RWPE2 (cell line): Measurements from ENCODE around the gene ROBO1.

ENCODE experiments used
- ATAC-seq: fragments of 200-7000 bp; cut with Tn5 transposase; 3 replicates; pipeline ENCODE4 v1.9.1; 2021; ENCODE audit warnings: low read depth
- DNase-seq: peaks from one replicate; pipeline ENCODE4 v3.0.0-alpha.2; 2020; ENCODE audit warnings: low spot score
- H3K27ac ChIP-seq: fragments of 450-650 bp; 2 replicates; pipeline ENCODE4 v1.5.1; 2017; ENCODE audit warnings: mild to moderate bottlenecking; ENCODE audit not compliant: poor library complexity, severe bottlenecking
- H3K27me3 ChIP-seq: fragments of 250-450 bp; sonication (Bioruptor Pico); 2 replicates; pipeline ENCODE4 v1.5.1; 2021; ENCODE audit warnings: mild to moderate bottlenecking, moderate library complexity; ENCODE audit not compliant: insufficient read depth, poor library complexity, severe bottlenecking
- H3K36me3 ChIP-seq: fragments of 250-450 bp; sonication (Bioruptor Pico); 2 replicates; pipeline ENCODE4 v1.5.1; 2020; ENCODE audit warnings: low read depth, mild to moderate bottlenecking, moderate library complexity
- H3K4me1 ChIP-seq: fragments of 250-450 bp; sonication (Bioruptor Pico); 2 replicates; pipeline ENCODE4 v1.5.1; 2021; ENCODE audit warnings: mild to moderate bottlenecking, moderate library complexity; ENCODE audit not compliant: insufficient read depth, poor library complexity, severe bottlenecking
- H3K4me3 ChIP-seq: fragments of 250-450 bp; sonication (Bioruptor Pico); 2 replicates; pipeline ENCODE4 v1.5.1; 2021; ENCODE audit warnings: mild to moderate bottlenecking, moderate library complexity; ENCODE audit not compliant: severe bottlenecking
- H3K9me3 ChIP-seq: fragments of 250-450 bp; sonication (Bioruptor Pico); 2 replicates; pipeline ENCODE4 v1.5.1; 2021; ENCODE audit warnings: mild to moderate bottlenecking, moderate library complexity; ENCODE audit not compliant: severe bottlenecking
- CTCF ChIP-seq: fragments of 450-650 bp; IDR thresholded peaks from one replicate; pipeline ENCODE4 v1.5.1; 2017; ENCODE audit warnings: mild to moderate bottlenecking, moderate library complexity; ENCODE audit not compliant: poor library complexity, severe bottlenecking

ROBO1 gene

DNA sequence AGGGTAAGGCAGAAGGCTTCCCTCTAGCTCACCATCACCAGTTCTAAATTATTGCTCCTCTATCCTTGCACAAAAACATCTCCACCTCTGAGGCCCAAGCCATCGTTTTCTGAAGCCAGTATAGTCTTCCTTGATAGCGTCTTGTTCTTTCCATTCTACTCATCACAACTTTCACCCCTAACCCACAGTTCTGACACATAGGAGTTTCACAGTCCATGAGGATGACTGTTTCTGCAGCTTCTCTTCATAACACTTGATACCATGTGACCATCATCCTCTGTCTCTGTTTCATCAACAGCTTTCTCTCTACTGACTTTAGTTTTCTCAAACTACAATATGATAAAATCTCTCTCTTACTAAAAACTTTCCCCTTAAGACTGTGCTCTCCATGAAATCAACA lies 1166.5 kb downstream of the ROBO1 start:
- H3K4me3 ChIP-seq, result no peak overlapping the region
- DNase-seq, result no peak
- H3K27ac ChIP-seq, result no peak overlapping the region
- no peaks in the 10 kb centered on the region for H3K36me3 ChIP-seq
- no peak for ATAC-seq
- no peaks in the 10 kb centered on the region for H3K9me3 ChIP-seq
- no peak for TF ChIP-seq CTCF
- no peaks in the 10 kb centered on the region for H3K4me1 ChIP-seq
- no peaks in the 10 kb centered on the region for H3K27me3 ChIP-seq

DNA sequence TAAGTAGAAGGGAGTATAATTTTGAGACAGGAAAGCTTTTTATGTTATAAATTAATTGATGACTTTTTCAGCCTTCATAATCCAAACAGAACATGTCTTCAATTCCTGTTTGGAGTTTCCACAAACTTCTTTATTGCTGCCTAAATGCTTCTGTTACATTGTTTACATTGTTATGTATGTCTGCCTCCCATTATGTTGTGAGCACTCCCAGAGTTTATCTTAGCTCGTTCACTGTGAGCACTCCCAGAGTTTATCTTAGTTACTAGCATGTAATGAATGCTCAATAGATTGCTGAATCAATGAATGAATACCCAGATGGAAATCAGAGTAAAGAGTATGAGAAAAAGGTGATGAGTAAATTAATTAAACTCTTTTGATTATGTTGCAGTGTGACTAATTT lies 1178.0 kb downstream of the ROBO1 start:
- TF ChIP-seq CTCF, result no peak
- Histone ChIP-seq H3K4me1 (no peaks in the 10 kb centered on the region), H3K9me3 (no peaks in the 10 kb centered on the region), H3K36me3 (no peaks in the 10 kb centered on the region), H3K4me3 (no peak overlapping the region), H3K27me3 (no peaks in the 10 kb centered on the region), H3K27ac (no peak overlapping the region)
- DNase-seq, result no peak
- ATAC-seq, result no peak

DNA sequence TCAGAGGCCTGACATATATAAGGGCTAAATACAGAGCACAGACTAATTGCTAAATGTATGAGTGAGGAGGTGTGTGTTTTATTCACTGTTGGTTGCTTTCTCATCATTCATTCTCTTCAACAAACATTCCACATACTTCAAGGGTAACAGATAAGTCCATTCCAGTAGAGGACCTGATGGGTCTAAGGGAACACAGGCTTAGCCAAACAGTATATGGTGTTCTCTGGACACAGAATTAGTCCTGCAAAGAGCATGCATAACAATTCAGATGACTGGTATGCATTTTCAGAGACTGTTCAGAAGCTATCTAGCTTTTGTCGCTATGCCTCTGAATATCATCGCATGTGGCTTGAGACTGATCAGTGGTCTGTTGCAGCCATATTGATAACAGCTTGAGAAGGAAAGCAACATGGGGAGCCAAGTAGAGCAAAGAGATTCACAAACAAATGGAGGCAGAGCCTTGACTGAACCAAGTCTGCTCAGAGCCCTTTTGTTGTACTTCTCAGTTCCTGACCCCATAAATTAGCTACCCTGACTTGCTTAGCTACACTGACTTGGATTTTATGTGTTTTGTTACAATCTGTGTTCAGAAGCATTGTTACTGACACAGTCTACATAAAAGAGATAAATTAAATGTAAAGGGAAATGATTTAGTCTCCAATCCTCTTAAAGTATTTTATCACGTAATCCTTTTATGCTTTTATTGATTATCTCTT lies 1178.7 kb downstream of the ROBO1 start:
- ATAC-seq, result no peak
- DNase-seq, result no peak
- Histone ChIP-seq H3K27ac (no peak overlapping the region), H3K9me3 (no peaks in the 10 kb centered on the region), H3K4me3 (no peak overlapping the region), H3K36me3 (no peaks in the 10 kb centered on the region), H3K27me3 (no peaks in the 10 kb centered on the region), H3K4me1 (no peaks in the 10 kb centered on the region)
- TF ChIP-seq CTCF, result no peak

DNA sequence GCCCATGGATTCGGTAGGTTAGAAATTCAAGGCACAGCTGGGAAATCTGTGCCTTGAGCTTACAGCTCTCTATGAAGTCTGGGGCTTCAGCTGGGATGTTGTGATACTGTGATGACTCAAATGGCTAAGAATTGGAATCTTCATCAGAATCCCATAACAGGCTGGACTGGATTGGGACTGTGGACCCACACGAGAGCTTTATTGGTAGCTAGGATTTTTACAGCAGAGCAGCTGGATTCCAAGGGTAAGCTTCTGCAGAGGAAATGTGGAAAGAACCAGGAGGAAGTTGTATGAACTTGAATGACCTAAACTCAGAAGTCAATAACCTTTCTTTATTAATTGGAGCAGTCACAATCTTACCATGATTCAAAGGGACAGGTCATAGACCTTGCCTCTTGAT lies 1187.1 kb downstream of the ROBO1 start:
- ATAC-seq (peak; percentile 25; the same call in 1 of the 3 replicates), DNase-seq (no peak)
- no peaks in the 10 kb centered on the region for H3K4me1 ChIP-seq
- no peak overlapping the region for H3K4me3 ChIP-seq
- no peaks in the 10 kb centered on the region for H3K9me3 ChIP-seq
- H3K27me3 ChIP-seq, result no peaks in the 10 kb centered on the region
- no peak for TF ChIP-seq CTCF
- H3K27ac ChIP-seq, result no peak overlapping the region
- H3K36me3 ChIP-seq, result no peaks in the 10 kb centered on the region

GRCh38 chr3:78571486-78571885 lies 1196.3 kb downstream of the ROBO1 start:
- no peaks in the 10 kb centered on the region for H3K4me1 ChIP-seq
- no peak for ATAC-seq
- peaks cover 4% of the 10 kb centered on the region for H3K9me3 ChIP-seq
- no peak for DNase-seq
- no peak overlapping the region for H3K4me3 ChIP-seq
- TF ChIP-seq CTCF, result no peak
- H3K27me3 ChIP-seq, result no peaks in the 10 kb centered on the region
- no peaks in the 10 kb centered on the region for H3K36me3 ChIP-seq
- H3K27ac ChIP-seq, result no peak overlapping the region
